ENCODE measurements around the gene IFT88.
"Not testable (repeated sequence)": the region's sequence is repeated elsewhere in the genome, so short reads cannot be mapped to it uniquely, and the experiment has no call there.

IFT88 gene

GRCh38 chr13:20633802-20634201 is 66.8 kb downstream of the IFT88 start:
- DNase-seq = no peak

- DNase-seq = no peak
Measured at GRCh38 chr13:20636079-20636478, 69.1 kb downstream of the IFT88 start.

GRCh38 chr13:20637811-20638210 is 70.9 kb downstream of the IFT88 start:
- DNase-seq = no peak

- no peak for DNase-seq
Measured at GRCh38 chr13:20647758-20648157, 80.8 kb downstream of the IFT88 start.

- no peak for DNase-seq
Measured at GRCh38 chr13:20652946-20653345, 86.0 kb downstream of the IFT88 start.

GRCh38 chr13:20654156-20654555 is 87.2 kb downstream of the IFT88 start:
- no peak for DNase-seq

GRCh38 chr13:20658451-20659040 is 91.6 kb downstream of the IFT88 start:
- no peak for DNase-seq

- no peak for DNase-seq
Measured at GRCh38 chr13:20664351-20664750, 97.4 kb downstream of the IFT88 start.

GRCh38 chr13:20666948-20667347 is 100.0 kb downstream of the IFT88 start:
- no peak for DNase-seq

- DNase-seq = no peak
Measured at GRCh38 chr13:20667857-20668437, 101.0 kb downstream of the IFT88 start.

GRCh38 chr13:20669162-20669561 is 102.2 kb downstream of the IFT88 start:
- no peak for DNase-seq

- DNase-seq = no peak
Measured at GRCh38 chr13:20671789-20672188, 104.8 kb downstream of the IFT88 start.

- DNase-seq = no peak
Measured at GRCh38 chr13:20672772-20673171, 105.8 kb downstream of the IFT88 start.

GRCh38 chr13:20673715-20674114 is 106.8 kb downstream of the IFT88 start:
- no peak for DNase-seq

- DNase-seq = no peak
Measured at GRCh38 chr13:20676213-20676612, 109.3 kb downstream of the IFT88 start.

GRCh38 chr13:20678606-20679005 is 111.6 kb downstream of the IFT88 start:
- not testable (repeated sequence) for DNase-seq

- no peak for DNase-seq
Measured at GRCh38 chr13:20679879-20680278, 112.9 kb downstream of the IFT88 start.

GRCh38 chr13:20680416-20681080 is 113.6 kb downstream of the IFT88 start:
- DNase-seq = no peak

GRCh38 chr13:20681481-20681880 is 114.5 kb downstream of the IFT88 start:
- not testable (repeated sequence) for DNase-seq

GRCh38 chr13:20682061-20682460 is 115.1 kb downstream of the IFT88 start:
- DNase-seq = no peak

- DNase-seq = no peak
Measured at GRCh38 chr13:20684041-20684440, 117.1 kb downstream of the IFT88 start.

- DNase-seq = no peak
Measured at GRCh38 chr13:20684546-20684945, 117.6 kb downstream of the IFT88 start.

GRCh38 chr13:20685092-20685491 is 118.1 kb downstream of the IFT88 start:
- DNase-seq = no peak

GRCh38 chr13:20686167-20686566 is 119.2 kb downstream of the IFT88 start:
- no peak for DNase-seq
